ENCODE data around the gene AP2A1.

Gene AP2A1

DNA sequence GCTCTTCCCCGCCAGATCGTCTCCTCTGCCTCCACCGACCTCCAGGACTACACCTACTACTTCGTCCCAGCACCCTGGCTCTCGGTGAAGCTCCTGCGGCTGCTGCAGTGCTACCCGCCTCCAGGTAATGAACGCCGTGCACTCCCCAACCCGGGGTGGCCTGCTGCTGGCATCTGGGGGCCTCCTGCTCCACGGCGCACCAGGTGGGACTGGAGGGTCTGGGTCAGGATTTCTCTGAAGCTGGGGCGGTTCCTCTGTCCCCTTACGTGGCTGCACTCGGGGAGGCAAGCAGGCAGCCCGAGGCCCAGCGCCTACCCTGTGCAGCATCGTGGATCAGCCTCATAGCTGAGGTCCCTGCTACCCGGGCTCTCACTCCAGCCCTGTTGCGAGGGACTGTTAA lies 28.8 kb downstream of the AP2A1 start:
- no peak for DNase-seq

DNA sequence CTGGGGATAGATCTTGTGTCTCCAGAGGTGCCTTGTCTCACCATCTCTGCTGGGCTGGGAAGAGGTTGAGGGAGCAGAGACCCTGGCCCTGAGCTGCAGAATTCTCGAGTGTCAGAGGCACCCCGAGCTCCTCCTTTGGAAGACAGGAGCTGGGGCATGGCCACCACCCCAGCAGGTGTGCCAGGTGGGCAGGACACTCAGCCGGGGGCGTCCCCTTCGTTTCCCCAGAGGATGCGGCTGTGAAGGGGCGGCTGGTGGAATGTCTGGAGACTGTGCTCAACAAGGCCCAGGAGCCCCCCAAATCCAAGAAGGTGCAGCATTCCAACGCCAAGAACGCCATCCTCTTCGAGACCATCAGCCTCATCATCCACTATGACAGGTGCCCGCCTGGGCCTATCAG lies 31.8 kb downstream of the AP2A1 start:
- DNase-seq = no peak

GRCh38 chr19:49799271-49799797 lies 32.5 kb downstream of the AP2A1 start:
- no peak for DNase-seq

DNA sequence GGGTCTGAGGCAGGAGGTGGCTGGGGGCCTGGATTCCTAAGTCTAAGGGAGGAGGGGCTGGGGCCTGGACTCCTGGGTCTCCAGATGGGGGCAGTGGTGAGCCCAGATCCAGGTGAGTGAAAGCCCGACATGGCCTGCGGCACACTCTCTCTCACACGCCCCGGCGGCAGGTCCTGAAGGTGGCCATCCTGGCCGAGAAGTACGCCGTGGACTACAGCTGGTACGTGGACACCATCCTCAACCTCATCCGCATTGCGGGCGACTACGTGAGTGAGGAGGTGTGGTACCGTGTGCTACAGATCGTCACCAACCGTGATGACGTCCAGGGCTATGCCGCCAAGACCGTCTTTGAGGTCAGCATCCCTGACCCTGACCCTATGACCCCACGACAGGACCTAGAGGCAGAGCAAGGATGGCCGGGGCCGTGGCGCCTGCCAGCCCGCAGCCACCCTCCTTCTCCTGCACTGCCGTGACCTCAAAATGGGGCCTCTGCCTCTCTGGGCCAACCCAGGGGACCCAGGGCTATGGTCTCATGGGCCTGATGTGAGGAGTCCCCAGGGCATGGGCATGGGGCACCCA lies 33.1 kb downstream of the AP2A1 start:
- DNase-seq = no peak

DNA sequence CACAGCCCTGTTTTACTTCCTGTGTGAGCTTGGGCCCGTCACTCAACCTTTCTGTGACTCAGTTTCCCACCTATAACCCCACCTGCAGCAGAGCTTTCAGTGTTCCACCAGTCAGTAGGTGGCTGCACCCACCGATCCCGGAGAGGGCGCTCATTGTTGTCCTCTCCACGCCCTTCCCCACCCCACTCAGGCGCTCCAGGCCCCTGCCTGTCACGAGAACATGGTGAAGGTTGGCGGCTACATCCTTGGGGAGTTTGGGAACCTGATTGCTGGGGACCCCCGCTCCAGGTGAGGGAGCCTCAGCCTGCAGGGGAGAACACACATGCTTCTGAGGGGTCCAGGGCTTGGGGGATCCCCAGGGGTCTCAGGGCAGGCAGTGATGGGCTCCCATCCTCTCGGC lies 34.0 kb downstream of the AP2A1 start:
- DNase-seq = no peak

GRCh38 chr19:49801401-49801888 lies 34.6 kb downstream of the AP2A1 start:
- DNase-seq = no peak

GRCh38 chr19:49801966-49802661 lies 35.3 kb downstream of the AP2A1 start:
- peak; percentile 92 for DNase-seq

GRCh38 chr19:49802836-49803528 lies 36.2 kb downstream of the AP2A1 start:
- no peak for DNase-seq

- DNase-seq = no peak
Measured at GRCh38 chr19:49803529-49803856, 36.7 kb downstream of the AP2A1 start.

GRCh38 chr19:49805822-49806619 lies 39.2 kb downstream of the AP2A1 start:
- no peak for DNase-seq

GRCh38 chr19:49806620-49806959 lies 39.8 kb downstream of the AP2A1 start:
- DNase-seq = no peak

DNA sequence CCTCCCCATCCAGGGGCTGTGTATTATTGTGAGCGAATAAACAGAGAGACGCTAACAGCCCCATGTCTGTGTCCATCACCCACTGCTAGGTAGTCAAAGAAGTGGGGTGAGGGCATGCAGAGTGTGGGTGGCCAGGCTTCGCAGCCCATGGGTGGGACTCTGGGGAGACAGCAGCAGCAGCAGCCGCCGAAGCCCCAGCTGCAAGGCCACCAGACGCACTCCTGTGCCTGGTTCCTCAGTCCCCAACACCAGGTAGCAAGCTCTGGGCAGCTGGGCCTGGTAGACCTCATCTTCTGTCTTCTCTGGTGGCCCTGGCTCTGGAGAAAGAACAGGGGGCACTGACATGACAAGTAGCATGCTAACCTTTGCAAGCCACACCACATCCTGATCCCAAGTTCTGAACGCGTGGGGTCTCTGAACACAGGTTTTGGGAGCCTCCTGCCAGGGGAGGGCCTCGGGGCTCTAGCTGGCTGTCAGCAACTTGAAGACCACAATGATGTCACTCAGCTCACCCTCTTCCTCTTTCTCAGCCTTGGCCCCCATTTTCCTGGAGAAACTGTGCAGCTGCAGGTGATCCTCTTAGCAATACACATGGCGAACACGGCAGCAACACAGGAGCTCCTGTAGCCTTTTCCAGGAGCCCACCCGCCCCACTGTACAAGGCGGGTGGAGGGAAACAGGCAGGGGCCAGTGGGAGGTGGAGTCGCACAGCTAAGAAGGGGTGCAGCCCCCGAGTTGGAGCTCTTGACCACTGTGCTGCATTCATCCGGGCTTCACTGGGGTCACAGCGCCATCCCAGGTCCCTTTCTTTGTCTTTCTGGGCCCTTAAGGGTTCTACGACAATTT lies 40.5 kb downstream of the AP2A1 start:
- no peak for DNase-seq

- no peak for DNase-seq
Measured at GRCh38 chr19:49807904-49808675, 41.3 kb downstream of the AP2A1 start.

DNA sequence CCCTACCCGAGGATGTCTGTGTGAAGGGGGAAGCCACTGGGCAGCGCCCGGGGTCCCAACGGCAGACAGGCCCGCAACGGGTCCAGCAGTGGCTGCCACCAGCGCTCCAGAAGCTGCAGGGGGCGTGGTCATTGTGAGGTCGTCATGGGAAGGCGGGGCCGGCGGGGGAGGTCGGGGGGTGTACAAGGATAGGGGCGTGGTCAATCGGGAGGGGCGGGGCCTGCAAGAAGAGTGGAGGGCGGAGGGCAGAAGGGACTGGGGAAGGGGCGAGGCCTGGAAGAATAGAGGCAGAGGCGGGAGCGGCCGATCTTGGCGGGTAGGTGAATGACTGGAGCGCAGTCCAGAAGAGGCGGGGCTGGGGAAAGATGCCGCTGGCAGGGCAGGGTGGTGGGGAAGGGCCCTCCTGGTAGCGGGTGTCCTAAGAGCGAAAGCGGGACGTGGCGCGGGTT lies 41.9 kb downstream of the AP2A1 start:
- DNase-seq = peak; percentile 81

- no peak for DNase-seq
Measured at GRCh38 chr19:49809160-49809940, 42.5 kb downstream of the AP2A1 start.

GRCh38 chr19:49809941-49810389 lies 43.2 kb downstream of the AP2A1 start:
- no peak for DNase-seq

DNA sequence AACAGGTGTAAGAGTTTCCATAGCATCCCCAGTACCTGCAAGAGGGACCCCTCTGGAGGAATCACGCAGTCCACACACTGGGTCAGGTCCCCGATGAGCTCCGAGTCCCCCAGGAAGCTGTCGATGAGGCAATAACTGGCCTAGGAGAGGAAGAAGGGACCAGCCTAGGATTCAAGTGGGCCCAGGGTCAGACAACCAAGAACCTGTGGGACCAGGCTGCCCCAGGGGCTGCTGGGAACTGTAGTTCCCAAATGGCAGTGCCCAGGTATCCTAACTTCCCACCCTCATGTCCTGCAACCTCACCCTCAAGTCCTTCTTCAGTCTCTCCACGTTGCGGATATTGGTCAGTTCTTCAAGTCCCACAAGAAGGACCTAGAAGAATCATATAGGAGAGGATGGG lies 44.5 kb downstream of the AP2A1 start:
- DNase-seq = no peak

GRCh38 chr19:49812452-49812996 lies 45.7 kb downstream of the AP2A1 start:
- DNase-seq = no peak

- peak; percentile 99 for DNase-seq
Measured at GRCh38 chr19:49812997-49813861, 46.4 kb downstream of the AP2A1 start, which contains the start of gene FUZ. Gene FUZ, minus strand, starts transcription at chr19:49813292. Its CDS starts 186 bp downstream, at chr19:49813106.

All from fibroblast of skin of right quadriceps (primary cell).